NCI-H1930 (cell line): ENCODE data around the gene UBE2G1.

Source experiments
- DNase-seq, 2 experiments: peaks; one replicate each; lab custom pipeline; 2025; lab: John Stamatoyannopoulos, UW

UBE2G1 gene

DNA sequence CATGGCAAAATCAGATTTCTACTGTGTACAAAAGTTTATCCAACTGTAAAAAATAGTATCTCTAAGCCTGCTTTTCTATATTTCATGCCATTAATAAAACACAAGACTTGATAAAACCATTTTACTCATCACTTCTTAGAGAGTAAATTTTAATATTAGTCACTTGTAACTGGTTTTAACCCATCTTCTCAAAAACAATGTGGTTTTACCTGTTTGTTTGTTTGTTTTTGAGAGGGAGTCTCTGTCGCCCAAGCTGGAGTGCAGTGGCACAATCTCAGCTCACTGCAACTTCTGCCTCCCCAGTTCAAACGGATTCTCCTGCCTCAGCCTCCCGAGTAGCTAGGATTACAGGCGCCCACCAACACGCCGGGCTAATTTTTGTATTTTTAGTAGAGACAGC lies 32.1 kb downstream of the UBE2G1 start:
- DNase-seq, result no peak

DNA sequence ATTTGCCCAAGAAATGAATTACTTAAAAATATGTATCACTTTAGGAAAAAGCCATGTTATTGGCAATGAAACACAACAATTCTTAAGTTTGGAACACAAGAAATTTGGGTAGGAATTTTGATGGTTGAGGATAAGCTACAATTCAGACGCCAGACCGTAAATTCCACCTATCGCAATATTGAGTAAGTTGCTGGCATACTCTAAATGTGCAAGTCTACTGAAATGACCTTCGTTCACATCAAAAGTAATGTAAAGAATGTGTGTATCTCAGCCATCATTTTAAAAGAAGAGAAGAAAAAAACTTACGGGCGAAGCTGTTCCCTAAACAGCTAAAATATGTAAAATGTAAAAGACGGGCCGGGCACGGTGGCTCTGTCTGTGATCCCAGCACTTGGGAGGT lies 33.4 kb downstream of the UBE2G1 start:
- no peak for DNase-seq

DNA sequence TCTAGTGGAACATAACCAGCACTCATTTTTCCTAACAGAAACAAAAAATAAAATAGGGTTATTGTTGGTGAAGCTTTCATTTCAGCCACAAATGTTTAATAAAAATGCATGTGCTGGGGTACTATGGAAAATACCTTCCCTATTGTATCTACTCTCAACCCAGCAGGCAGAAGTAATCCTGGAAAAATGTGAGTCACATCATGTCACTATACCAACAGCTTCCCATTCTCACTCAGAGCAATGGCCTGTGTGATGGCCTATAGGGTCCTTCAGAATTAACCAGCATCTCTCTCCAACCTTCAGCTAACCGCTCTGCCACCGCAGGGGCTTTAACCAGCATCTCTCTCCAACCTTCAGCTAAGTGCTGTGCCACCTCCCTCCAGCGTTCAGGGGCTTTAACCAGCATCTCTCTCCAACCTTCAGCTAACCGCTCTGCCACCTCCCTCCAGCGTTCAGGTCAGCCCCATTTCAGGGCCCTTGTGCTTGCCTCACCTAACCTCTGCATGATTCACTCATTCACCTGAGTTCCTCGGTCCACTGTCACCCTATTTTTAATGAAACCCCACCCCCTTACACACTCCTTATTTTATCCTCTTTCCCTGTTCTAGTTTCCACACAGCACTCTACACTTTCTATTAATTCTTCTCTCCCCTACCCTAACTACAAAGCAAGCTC lies 34.0 kb downstream of the UBE2G1 start:
- DNase-seq, result no peak

DNA sequence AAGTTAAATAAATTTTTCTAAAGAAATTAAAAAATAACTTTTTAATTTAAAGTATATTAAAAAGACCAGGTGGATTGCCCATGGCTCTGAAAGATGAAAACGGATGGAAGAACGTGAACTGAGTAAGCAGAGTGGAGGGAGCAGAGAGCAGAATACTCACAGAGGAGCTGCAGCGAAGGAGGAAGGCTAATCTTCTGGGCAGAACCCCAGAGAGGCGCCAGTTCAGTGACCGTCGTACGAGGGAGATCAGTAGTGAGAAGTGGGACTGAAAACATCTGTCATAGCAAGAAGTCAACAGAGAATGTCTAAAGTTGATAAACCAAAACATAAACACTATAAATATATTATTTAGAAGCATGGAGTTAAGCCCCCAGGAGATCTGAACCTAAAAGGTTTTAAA lies 34.9 kb downstream of the UBE2G1 start:
- no peak for DNase-seq

DNA sequence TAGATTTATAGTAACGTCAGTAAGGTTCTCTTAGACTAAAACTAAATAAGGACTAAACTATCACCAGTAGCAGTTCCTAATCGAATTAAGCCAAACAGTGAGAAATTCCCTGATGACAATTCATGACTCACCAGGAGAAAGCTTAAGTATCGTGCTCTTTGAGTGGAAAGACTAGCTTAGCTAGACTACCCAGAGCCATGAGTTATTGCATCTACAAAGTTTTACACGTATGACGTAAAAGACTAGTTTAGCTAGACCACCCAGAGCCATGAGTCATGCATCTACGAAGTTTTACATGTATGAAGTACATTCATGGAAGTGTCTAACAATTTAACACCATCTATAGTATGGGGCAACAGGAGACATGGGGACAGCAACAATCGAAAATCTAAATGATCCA lies 36.6 kb downstream of the UBE2G1 start:
- no peak for DNase-seq

DNA sequence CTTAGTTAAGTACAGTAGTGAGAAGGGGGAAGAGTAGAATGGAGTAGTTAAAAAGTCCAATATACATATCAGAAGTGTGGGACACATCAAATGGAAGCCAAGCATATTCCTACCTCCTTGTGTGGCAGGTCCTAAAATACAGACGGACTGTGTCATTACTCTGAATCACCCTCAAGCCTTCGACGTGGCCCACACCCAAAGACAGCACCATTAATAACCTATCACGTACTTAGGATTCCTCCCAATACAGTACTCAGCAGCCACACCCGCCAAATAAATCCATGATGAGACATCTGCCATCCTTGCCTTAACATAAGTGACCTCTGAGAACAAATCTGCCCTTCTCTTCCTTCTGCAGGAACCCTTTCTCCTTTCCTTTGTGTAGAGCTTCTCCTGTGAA lies 38.9 kb downstream of the UBE2G1 start:
- no peak for DNase-seq

DNA sequence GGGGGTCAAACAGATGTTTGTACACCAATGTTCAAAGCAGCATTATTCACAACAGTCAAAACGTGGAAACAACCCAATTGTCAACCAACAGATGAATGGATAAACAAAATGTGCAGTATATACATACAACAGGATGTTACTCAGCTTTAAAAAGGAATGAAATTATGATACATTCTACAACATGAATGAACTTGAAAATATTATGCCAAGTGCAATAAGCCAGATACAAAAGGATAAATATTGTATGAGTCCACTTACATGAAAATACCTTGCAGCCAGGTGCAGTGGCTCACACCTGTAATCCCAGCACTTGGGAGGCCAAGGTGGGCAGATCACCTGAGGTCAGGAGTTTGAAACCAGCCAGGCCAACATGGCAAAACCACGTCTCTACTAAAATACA lies 39.9 kb downstream of the UBE2G1 start:
- no peak for DNase-seq

DNA sequence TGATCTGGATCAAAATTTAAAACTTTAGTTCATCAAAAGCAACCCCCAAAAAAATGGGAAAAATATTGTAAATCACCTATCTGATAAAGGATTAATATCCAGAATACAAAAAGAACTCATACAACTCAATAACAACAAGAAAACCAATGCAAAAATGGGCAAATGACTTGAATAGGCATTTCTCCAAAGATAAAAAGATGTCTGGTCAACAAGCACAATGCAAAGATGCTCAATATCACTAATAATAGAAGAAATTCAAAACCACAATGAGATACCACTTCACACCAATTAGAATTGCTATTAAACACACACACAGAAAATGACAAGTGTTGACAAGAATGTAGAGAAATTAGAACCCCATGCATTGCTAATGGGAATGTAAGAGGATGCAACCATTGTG lies 40.4 kb downstream of the UBE2G1 start:
- DNase-seq, result no peak

DNA sequence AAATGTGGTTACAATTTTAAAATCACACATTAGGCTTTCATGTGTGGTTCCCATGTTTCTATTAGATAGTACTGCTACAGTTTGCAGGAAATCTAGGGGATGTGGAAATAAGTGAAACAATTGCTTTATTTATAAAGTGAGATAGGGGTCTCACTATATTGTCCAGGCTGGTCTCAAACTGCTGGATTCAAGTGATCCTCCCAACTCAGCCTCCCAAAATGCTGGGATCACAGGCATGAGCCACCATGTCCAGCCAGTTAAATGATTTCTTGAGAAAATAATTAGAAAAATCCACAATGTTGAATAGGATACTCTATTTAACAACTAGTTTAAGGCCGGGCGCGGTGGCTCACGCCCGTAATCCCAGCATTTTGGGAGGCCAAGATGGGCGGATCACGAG lies 42.0 kb downstream of the UBE2G1 start:
- no peak for DNase-seq

DNA sequence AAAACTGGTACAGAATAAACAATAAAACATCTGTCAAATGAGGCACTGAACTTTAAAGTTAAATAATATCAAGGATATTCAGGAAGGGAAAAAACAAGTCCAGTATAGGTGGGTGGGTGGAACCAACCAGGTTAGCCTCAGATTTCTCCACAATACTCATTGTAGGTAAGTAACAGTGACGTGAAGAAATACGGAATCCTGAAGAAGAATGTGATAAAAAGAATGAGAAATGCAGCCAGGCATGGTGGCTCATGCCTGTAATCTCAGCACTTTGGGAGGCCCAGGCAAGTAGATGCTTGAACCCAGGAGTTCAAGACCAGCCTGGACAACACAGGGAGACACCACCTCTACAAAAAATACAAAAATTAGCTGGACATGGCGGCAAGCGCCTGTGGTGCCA lies 47.3 kb downstream of the UBE2G1 start:
- DNase-seq, result no peak

DNA sequence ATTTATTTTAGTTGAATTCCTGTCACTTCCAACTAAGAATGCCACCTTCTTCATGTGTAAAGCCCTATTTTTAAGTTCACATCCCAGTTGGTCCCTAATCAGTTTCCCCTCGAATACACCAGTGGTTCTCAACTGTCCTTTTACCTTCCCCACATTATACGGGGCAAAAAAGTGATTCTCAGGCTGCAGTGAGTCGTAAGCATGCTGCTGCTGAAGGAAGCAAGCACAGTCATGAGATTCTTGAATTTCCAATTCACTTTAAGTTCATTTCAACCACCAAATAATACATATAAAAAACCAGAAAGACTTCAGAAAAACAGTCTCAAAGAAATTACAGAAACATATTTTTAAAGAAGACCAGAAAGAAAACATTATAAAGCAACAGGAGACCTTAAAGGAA lies 47.9 kb downstream of the UBE2G1 start:
- DNase-seq, result no peak

DNA sequence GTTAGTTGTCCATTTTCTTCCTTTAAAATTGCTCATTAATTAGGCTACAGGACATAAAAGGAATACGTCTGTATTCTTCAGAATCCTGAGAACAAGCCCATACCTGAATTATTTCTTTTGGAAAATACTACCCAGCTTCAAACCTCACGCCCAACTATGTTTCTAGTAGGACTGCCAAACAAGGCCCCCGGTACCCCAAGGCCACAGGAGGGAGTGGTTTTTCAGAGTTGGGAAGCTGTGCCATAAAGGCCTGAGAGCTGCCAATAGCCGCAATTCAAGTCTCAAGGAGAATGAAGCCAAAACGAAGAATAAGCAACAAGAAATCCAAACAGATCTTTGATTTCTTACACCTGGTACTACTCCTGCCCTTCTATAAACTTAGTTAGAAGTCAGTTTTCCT lies 48.3 kb downstream of the UBE2G1 start:
- no peak for DNase-seq

DNA sequence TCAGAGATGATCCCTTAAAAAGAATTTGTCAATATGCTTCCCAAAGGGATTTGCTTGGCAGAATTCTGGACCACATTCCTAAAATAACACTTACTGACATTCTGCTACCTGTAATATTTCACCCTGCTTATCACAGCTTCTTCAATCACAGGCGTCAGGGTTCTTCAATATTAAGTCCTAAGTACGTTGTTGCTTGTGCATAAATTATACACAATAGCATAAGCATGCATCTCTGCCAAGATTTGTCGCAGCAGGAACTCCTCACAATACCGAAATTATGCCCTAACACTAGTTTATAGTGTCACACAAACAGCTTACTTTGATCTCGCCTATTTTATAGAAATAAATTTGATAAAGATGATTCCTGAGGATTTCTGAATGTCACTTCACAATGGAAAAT lies 48.9 kb downstream of the UBE2G1 start:
- no peak for DNase-seq

DNA sequence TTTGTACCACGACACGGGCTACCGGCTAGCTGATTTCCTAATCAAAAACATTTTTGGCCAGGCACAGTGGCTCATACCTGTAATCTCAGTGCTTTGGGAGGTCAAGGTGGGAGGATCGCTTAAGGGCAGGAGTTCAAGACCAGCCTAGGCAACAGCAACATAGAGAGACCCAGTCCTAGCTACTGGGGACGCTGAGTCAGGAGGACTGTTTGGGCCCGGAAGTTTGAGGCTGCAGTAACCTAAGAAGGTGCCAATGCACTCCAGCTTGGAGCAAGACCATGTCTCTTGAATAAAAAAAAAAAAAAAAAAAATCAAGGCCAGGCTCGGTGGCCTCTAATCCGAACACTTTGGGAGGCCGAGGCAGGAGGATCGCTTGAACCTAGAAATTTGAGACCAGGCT lies 49.8 kb downstream of the UBE2G1 start:
- DNase-seq, result no peak

DNA sequence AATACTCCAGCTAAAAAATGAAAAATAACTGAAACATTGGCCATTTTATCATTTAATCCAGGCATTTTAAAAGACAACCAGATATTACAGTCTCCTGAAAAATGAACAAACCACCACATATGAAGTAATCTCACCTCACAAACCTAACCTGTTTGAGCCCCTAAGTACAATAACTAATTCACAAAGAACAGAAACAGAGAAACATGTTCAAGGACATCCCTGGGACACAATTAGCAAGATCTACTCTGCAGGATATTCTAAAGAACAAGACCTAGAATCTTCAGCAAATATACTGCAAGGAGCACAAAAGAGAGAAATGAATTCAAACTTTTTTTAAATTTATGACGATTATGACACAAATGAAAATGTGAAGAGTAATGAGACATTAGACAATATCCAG lies 51.9 kb downstream of the UBE2G1 start:
- no peak for DNase-seq

DNA sequence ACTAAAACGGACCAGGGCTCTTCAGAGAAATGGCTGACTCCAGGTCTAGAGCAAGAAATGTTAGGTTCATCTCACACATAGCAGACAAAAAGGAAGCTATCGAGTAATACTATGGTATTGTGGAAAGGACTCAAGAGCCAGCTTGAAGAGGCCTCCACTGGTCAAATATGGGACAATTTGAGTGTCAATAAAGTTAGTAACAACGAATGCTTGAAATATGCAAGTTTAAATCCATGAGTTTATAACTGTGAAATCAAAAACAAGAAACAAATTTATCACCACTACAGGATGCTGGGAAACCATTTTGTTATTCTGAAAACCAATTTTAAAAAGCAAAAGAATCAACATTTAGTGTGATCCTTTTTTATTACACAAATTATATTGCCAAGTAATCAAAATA lies 52.3 kb downstream of the UBE2G1 start:
- no peak for DNase-seq

DNA sequence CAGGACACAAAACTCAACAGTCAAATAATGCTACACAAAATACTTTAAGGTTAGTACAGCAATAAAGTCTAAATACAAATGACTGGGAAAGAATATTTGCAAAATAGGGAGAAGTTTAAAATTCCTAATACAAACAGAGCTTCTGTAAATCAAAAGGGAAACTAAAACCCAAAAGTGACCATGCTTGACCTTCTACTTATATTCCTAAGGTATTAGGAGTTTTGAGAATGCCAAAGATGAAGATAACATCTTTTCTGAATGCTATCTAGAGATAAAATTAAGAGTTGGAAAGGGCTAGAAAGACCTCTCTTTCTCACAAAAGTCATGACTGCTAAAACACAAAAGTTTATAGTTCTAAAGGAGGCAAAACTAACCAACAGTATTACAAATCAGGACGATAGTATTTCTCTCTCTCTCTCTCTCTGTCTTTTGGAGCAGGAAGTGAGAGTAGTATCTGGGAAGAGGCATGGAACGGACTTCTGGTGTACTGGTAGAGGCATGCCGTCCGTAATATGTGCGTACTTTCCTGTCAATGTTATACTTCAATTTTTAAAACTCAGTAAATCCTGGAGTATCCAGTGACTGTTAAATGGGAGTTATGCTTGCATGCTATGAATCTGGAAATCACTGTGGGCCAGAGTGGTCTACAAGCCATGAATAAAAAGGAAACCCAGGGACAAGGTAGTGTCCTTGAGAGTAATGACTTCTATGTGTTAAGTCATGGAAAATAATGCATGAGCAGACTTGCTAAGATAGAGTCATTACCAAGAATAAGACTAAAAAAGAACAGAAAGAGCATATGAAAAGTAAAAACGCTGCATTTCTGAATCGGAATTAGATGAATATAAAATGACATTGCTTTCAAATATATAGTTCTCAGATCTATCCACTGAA lies 53.0 kb downstream of the UBE2G1 start:
- DNase-seq, result no peak

DNA sequence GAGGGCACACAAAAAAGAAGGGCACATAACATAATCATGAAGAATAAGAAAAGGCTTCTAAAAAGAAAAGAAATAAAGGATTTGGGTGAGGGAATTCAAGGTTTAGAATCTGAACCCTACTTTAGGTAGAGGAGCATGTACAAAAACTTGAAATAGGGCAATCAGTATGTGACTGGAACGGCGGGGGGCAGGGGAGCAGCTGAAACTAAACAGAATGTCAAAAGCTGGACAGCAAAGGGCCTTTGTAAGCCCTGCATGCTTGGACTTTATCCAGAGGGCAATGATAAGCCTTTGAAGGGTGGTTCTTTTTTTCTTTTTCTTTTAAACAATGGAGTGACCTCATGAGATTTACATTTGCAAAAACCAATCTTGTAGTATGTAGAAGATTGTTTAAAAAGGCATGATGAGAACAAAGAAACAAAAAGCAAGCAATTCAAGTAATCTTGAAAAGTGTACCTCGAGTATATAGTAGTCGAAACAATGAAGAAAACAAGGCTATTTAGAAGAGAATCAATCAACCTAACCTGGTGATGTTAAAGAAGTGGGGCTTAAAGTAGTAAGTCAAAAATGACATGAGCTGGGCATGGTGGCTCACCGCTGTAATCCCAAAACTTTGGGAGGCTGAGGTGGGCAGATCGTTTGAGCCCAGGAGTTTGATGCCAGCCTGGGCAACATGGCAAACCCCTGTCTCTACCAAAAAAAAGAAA lies 56.0 kb downstream of the UBE2G1 start:
- no peak for DNase-seq

DNA sequence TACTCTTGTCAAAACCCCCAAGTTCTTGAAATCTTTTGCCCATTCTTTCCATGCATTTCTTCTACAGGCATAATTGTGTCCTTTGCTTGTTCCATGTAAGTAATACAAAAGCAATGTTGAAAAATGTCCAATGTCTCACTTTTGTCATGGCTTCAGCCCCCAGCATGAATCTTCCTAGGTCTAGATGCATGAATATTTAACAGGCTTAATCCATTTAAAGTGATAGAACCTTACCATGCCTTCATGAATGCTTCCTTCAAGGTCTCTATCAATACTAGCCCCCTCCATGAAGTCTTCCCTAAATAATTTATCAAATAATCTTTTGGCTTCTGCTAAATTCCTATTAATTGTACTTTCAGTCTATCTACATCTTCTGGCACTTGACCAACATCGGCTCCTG lies 56.6 kb downstream of the UBE2G1 start:
- DNase-seq, result no peak

DNA sequence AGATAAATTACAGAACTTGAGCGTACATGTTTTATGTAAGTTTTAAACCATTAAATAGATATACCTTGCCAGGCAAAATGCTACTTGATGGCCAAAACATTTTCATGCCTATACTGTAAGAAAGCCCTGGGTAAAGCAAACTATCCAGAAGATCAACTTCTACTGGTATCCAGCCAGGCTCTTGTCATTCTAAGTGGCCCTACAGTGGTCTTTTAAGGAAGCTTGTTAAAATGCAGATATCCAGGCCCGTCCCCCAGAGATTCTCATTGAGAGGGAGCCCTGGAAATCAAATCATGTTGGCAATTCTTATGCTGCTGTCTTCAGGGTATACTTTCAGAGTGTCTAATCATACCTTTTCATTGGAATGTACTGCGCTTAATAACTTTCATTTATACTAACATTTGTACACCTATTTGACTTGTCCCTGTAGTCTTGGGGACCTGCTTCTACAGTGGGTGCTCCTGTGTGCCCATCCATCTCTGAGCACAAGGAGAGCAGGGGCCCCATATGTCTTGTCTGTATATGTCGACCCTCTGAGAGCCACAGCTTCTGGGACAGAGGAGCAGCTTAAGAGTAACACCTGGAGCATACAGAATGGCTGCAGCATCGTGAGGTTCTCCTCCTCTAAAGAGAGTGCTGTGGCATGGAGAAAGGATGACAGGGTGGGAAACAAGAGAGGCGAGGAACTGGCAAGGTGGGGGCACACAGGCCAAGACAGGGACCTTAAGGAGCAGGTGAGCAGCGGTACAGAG lies 59.1 kb downstream of the UBE2G1 start:
- DNase-seq, result no peak

DNA sequence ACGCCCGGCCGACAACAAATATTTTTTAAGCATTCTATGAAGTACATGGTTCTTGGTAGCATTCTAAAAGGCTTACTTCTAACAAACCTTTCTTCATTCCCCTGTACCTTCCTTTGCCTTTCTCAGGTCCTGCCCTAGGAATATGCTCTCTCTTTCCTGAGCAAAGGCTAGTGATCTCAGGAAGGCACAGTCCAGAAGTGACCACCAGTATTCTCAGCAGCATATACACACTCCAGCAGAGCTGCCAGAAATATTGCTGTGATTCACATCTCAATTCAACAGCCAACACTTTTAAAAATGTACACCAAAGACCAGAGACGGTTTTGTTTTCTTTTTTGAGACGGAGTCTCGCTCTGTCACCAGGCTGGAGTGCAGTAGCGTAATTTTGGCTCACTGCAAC lies 61.3 kb downstream of the UBE2G1 start:
- DNase-seq, result no peak

DNA sequence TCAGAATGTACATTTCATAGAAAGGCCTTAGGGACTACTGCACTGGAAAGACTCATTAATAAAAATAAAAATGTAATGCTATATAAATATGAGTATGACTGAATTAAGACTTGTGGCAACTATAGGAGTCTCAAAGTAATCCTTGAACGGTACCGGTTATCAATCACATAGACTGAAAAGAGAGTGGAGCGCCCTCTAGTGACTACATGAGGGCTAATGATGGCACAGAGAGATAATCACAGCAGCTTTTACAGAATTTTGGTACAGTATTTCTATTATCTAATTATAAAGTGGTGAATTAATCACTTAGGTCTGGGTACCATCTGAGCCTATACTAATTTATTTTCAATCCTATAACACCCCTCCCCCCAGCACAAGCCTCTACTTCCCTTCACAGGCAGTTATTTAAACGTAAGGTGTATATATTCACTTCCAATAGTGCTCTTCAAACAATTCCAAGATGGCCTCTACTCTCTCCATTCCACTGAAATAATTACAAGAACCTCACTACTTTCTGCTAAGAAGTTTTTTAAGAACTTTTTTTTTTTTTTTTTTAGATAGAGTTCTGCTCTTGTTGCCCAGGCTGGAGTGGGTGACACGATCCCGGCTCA lies 62.0 kb downstream of the UBE2G1 start:
- DNase-seq, result peak in 1 of 2 experiments; percentile 20
